Hepatocyte (in vitro differentiated cells): ENCODE data around the gene SMAD3.

ENCODE experiments used
- EZH2 ChIP-seq: fragments of 200-600 bp; sonication (generic); IDR thresholded peaks from 2 replicates; pipeline ENCODE4 v1.6.1; 2016; ENCODE audit warnings: antibody characterized with exemption, mild to moderate bottlenecking, borderline replicate concordance
- TF ChIP-seq, protein P1 (sequence below): fragments of 200-600 bp; sonication (generic); IDR thresholded peaks from 2 replicates; pipeline ENCODE4 v1.5.1; 2016; ENCODE audit warnings: antibody characterized with exemption, mild to moderate bottlenecking; ENCODE audit not compliant: poor library complexity

- TF ChIP-seq, protein P1, sequence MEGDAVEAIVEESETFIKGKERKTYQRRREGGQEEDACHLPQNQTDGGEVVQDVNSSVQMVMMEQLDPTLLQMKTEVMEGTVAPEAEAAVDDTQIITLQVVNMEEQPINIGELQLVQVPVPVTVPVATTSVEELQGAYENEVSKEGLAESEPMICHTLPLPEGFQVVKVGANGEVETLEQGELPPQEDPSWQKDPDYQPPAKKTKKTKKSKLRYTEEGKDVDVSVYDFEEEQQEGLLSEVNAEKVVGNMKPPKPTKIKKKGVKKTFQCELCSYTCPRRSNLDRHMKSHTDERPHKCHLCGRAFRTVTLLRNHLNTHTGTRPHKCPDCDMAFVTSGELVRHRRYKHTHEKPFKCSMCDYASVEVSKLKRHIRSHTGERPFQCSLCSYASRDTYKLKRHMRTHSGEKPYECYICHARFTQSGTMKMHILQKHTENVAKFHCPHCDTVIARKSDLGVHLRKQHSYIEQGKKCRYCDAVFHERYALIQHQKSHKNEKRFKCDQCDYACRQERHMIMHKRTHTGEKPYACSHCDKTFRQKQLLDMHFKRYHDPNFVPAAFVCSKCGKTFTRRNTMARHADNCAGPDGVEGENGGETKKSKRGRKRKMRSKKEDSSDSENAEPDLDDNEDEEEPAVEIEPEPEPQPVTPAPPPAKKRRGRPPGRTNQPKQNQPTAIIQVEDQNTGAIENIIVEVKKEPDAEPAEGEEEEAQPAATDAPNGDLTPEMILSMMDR, result no peak
- TF ChIP-seq EZH2, result no peak
Measured at GRCh38 chr15:67194171-67195114, 129.0 kb downstream of the SMAD3 start.
